Neural progenitor cell (in vitro differentiated cells): ENCODE results near the gene PARP16.

Experiments used
- CTCF ChIP-seq: fragments of 200-600 bp; sonication (generic); IDR thresholded peaks from 2 replicates; pipeline ENCODE4 v1.5.1; 2017; ENCODE audit warnings: antibody characterized with exemption, mild to moderate bottlenecking
- EZH2 ChIP-seq: fragments of 200-600 bp; sonication (generic); IDR thresholded peaks from 2 replicates; pipeline ENCODE4 v1.6.1; 2017; ENCODE audit warnings: antibody characterized with exemption, mild to moderate bottlenecking, moderate library complexity
- EZH2phosphoT487 ChIP-seq: fragments of 200-600 bp; sonication (generic); IDR thresholded peaks from 2 replicates; pipeline ENCODE4 v1.6.1; 2017; ENCODE audit warnings: antibody characterized with exemption

GRCh38 chr15:65275728-65276126 lies 11.0 kb downstream of the PARP16 start:
- TF ChIP-seq EZH2 (no peak), EZH2phosphoT487 (no peak), CTCF (no peak)
